Uterus (tissue), 2 donors: ENCODE results near the gene EMILIN1.

ENCODE experiments used
- CTCF ChIP-seq, 4 experiments: fragments of 200-600 bp in 2 of 4; fragments of 450-650 bp in 2 of 4; sonication (generic) in 2 of 4; IDR thresholded peaks; one replicate each; pipeline ENCODE4 v1.5.1; 2016 to 2019; ENCODE audit warnings: antibody characterized with exemption in 4 of 4, mild to moderate bottlenecking in 2 of 4, moderate library complexity in 1 of 4
- POLR2A ChIP-seq, 2 donors: fragments of 450-650 bp; IDR thresholded peaks; one replicate each; pipeline ENCODE4 v1.6.1; 2016; ENCODE audit warnings: antibody characterized with exemption in 2 of 2, mild to moderate bottlenecking in 1 of 2, moderate library complexity in 1 of 2

GRCh38 chr2:27053321-27053720 lies 25.1 kb upstream of the EMILIN1 start:
- TF ChIP-seq CTCF (IDR thresholded peaks at IDR 0.05) (no peak), POLR2A (IDR thresholded peaks at IDR 0.05) (no peak)
